A172 (cell line): ENCODE results near the gene XPO4. TPM values are rescaled to one million over a fixed set of nuclear protein-coding genes. Genes with fewer than 3 reads are reported as not detected.
"Not testable (repeated sequence)": the region's sequence is repeated elsewhere in the genome, so short reads cannot be mapped to it uniquely, and the experiment has no call there.

Experiments used
- DNase-seq: peaks from one replicate; pipeline ENCODE4 v3.0.0-alpha.2; 2015; ENCODE audit warnings: low spot score
- total RNA-seq: library from RNA; depleted of rRNA; stranded (reverse); fragments of >200 nt; shearing (Covaris generic); gene quantifications from 2 replicates; pipeline ENCODE4 v1.2.3, GENCODE V29; 2014; rRNA removed

The XPO4 gene
- total RNA-seq, result 19.3 and 25.0 TPM in 2 replicates

DNA sequence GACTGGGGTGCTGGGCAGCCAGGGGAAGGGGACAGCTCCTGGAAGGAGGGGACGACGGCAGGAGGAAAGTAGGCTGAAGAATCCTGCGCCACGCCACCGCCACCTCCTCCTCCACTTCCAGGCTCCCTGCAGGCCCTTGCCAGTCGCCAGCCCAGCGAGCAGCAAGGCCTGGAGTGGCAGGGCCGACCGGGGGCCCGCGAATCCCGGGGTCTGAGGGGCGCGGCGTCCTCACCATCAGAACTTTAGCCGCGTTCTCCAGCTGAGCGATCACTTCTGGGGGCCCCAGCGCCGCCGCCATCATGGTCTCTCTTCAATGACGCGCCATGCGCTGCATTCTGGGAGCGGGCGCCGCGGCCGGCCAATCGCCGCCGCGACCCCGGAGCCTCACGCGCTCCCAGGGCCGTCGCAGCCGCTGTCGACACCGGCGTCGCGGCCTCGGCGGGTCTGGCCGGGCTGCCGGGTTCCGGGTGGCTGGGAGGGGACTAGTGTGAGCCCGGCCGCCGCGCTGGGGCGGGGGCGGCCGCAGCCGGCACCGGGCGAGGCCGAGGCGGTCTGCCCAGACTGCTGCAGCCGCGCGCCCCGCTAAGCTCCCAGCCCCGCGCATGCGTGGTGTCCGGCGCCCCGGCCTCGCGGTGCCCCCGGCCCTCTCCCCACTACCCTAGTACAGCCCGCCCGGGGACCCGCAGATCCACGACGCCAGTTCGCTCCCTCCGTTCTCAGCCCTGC, at the start of gene XPO4:
XPO4 (minus strand) TSS at position 309 of the 726 bp plus-strand sequence; CDS start at position 301, 8 bp downstream.
- peak; percentile 39 for DNase-seq

DNA sequence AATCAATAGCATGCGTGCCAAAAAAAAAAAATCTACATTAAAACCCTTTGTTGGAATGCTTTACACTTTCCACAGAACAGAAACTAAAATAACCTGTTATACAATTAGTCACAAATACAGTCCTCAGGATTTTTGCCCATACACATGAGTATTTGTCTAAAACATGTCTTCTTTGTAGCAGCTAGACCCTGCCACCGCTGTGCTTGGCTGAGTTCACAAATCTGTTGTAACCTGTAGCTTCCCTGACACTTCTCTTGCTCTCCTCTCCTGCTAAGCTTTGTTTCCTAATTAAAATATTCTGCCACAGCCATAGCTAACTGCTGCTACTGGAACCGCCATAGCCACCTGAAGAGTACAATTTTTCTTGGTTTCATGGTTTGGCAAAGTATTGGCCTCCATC, 45.5 kb upstream of the XPO4 start:
- not testable (repeated sequence) for DNase-seq

DNA sequence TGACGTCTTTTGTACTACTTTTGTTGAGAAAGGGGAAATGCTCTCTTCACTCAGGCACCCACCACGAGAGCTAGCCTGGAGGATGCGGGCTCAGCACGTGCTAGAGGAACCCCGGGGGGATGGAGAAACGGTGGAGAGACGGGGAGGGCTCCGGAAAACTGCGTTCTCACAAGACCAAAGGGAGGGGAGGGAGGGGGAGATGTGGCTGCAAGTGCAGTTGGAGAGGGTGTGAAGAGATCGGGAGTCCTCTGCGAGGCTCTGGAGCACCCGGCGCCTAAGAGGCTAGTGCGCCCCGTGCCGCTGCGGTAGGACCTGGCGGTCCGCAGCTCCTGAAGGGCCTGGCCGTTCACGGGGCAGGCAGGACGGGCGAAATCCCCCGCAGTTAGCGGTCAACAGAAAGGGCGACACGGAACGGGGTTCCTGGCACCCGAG, 43.4 kb upstream of the XPO4 start:
- no peak for DNase-seq

DNA sequence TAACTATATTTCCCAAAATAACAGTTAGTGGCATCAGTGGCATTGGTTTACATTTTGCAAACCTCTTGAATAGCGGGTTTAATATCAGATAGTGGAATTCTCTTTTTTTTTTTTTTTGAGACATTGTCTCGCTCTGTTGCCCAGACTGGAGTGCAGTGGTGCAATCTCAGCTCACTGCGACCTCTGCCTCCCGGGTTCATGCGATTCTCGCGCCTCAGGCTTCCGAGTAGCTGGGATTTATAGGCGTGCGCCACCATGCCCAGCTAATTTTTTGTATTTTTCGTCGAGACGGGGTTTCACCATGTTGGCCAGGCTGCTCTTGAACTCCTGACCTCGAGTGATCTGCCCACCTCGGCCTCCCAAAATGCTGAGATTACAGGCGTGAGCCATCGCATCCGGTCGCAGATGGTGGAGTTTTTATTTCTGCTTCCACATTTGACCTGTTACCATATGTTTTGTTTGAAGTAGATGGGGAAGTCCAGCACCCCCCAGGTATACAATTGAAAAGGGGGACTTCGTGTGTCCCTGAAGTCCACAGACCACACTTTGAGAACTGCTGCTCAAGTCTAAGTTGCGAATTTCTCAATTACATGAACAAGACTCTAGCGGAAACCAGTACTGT, 40.5 kb upstream of the XPO4 start:
- no peak for DNase-seq

DNA sequence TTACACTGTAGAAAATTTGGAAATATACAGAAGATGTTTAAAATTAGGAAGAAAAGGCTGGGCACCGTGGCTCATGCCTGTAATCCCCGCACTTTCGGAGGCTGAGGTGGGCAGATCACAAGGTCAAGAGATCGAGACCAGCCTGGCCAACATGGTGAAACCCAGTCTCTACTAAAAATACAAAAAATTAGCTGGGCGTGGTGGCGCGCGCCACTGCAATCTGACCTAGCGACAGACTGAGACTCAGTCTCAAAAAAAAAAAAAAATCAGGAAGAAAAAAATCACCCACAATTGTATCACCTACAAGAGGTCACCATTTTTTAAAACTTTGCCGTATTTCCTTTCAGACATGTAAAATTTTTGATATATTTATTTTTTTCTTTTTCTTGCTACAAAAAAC, 38.0 kb upstream of the XPO4 start:
- not testable (repeated sequence) for DNase-seq

DNA sequence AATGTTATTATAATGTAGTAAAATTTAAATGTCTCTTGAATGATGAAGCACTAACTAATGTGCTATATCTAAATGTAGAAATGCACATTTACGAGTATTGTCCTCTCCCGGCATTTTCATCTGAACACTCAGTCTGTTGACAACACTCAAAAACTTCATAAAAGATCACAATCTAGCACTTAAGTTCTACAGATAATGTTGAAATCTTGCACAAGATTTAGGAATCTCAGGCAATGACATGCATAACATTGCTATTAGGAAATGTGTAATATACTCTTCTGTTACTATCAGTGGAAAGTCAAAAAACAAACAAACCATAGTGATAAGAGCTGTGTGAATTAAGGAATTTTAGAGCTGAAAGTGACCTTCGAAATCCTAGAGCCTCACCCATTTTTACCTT, 37.5 kb upstream of the XPO4 start:
- peak; percentile 4 for DNase-seq

DNA sequence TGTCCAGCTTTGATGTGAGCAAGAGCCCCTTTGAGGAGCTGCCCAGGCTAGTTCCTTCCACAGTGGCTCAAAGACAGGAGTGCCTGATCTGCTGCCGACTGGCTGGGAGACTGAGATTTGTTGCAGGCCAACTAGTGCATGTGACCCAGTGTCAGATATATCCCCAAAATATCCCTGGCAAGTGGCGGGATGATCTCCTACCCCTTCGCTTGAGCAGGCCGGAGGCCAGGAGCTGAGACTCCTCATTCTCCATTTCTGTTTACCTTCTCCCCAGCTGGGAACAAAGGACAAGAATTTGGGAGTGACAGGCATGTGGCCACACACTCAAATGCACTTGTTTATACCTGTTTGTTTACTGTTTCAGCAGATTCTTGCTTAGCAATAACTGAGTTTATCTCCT, 37.1 kb upstream of the XPO4 start:
- no peak for DNase-seq

DNA sequence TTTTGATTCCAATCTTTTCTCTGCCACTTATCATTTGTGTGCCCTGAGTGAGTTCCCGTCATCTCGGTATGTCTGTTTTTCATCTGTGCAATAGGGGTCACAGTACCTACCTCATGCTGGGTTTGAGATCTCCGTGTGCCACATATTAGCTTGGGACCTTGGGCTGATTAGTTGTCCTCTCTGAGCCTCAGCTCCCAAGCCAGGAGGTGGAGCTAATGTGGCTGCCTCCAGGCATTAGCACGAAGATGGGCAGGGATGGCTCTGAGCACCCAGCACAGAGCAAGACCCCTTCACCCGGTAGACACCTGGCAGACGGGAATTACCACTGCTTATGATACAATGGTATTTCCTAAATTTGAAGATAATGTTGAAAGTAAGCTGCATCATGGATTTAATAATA, 35.8 kb upstream of the XPO4 start:
- DNase-seq, result no peak

DNA sequence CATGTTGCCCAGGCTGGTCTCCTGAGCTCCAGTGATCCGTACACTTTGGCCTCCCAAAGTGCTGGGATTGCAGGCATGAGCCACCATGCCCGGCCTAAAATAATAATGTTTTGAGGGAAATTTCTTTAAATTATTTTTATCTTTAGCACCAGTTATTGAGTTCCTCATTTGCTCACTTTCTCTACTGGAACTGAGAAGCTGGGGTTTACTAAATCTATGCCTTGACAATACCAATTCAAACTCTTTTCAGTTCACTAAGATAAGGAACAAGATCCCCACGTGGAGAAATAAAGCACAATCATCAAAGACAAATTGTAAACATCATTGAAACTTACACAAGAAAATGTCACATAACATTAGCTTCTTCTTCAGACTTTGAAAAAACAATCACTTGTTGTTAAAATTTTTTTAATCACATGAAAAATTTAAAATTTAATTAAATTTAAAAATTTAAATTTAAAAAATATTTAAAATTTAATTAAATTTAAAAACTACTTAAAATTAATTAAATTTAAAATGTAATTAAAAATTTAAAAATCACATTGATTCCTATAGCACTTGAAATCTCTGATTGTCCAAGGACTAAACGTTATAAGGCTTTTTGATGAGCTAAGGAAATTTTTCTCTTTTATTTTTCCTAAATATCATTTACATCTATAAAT, 25.2 kb upstream of the XPO4 start:
- no peak for DNase-seq

DNA sequence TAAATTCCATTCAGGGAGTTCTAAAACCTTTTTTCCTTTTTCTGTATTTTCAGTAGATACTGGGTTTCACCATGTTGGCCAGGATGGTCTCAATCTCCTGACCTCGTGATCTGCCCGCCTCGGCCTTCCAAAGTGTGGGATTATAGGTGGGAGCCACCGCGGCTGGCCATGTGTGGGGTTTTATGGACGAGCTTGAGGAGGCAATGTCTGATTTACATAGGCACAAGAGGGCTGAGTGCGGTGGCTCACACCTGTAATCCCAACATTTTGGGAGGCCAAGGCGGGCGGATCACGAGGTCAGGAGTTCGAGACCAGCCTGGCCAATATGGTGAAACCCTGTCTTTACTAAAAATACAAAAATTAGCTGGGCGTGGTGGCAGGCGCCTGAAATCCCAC, 22.8 kb upstream of the XPO4 start:
- DNase-seq, result not testable (repeated sequence)

DNA sequence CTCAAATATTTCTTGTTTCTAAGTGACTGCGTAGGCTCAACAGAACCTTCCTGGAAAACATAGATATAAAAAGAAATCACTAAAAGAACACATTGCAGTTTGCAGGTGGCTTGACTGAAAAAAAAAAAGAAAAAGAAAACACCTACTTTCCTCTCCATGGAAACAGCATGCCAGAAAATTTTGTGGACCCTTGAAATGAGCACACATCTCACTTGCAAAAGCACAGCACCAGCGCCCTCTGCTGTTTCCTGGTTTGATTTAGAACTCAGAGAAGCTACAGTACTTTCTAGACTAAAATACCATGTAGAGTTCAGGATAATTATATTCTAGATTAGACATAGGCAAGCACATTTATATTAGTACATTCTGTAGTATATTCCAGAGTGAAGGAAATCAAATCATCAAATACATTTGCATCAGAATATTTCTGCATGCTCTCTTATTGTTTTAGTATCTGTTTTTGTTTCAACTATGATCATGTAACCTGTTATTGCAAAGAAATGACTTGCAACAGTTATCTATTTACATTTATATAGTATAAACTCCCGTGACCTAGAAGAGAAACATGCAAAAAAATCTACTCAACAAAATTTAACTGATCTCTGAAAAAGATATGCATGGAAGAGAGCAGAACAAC, 22.3 kb upstream of the XPO4 start:
- peak; percentile 53 for DNase-seq

DNA sequence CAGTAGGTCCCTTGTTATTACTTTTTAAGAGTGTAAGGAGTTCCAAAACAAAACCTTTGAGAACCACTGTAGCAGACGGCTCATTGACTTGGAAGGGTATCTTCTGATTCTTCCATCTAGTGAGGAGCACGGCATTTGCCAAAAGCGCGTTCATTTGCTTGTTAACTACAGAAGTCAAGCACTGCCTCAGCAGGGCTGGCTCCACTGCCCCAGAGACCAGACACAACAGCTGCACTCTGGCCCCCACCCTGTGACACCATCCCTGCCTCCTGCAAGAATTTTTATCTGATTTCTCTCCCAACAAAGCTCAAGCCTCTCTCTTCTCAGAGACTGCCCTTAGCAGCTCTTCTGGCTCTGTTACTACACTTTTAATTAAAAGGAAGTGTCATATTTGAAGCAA, 20.7 kb upstream of the XPO4 start:
- no peak for DNase-seq

DNA sequence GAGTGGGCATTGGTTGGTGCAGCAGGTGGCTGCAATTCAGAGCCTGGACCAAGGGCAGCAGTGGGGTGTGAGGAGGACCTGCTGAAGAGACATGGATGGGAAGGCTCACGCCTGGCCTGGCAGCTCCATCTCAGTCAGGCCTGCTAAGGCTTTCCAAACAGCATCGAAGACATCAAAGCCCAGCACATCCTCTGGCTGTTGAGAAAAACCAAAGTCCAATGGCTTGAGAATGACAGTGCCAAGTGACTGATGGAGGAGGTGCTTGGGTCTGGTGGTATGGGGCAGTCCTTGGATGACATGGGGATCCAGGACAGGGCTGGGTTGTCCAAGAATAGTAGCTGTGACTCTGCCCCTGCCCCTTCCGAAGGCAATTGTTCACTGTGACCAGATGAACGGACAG, 19.0 kb upstream of the XPO4 start:
- no peak for DNase-seq

DNA sequence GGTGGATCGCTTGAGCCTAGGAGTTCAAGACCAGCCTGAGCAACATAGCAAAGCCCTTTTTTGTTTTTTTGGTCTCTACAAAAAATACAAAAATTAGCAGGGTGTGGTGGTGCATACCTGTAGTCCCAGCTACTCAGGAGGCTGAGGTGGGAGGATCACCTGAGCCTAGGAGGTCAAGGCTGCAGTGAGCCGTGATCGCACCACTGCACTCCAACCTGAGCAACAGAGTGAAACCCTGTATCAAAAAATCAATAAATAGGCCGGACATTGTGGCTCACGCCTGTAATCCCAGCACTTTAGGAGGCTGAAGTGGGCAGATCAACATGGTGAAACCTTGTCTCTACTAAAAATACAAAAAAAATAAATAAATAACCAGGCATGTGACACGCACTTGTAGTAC, 13.1 kb upstream of the XPO4 start:
- not testable (repeated sequence) for DNase-seq

DNA sequence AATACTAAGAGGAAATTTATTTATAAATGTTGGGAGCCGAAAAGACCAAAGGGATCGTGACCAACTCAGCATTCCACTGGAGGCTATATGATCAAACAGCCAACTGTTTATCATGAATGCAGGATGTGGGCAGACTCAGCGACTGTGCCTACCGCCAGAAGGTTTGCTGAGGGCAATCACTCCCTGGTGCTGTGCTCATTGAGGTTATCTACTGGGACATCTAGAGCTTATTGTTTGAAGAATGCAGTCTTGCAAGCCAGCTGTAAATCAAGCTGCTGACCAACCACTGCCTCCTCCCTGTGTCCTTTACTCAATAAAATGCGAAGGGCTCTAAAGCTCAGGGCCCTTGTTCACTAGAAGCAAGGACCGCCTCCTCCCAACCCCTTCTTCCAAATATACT, 8.5 kb upstream of the XPO4 start:
- peak; percentile 79 for DNase-seq

DNA sequence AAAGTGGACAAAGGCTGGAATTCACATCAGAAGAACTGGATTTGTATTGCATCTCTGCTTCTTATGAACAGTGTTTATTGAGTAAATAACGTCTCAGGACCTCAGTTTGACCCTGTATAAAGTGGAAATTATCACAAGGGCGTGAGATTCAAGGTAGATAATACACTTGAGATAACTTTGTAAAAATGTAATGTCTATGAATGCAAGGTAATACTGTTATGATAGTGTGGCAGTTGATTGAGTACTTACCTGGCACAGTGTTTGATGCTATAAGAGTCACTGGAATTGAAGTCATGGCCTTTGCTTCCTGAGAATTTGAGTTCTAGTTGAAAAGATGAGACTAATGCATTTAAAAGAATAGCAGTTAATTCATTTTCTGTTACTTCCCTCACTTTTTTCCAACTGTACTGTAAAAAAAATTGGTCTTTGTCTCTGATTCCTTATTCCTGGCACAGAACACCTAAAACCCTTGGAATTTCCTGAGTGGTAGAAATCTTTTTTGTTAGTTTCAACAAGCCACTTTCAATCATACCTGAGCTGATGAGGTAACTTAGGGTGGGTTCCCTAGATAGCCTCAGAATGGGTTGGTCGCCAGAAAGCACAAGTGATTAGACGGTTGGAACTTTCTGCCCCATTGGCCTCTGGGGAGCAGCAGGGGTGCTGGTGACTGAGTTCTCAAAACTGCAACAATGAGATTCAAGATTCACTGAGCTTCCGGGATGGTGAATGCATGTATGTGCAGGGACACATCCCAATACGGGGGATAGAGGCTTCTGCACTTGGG, 6.4 kb upstream of the XPO4 start:
- no peak for DNase-seq

DNA sequence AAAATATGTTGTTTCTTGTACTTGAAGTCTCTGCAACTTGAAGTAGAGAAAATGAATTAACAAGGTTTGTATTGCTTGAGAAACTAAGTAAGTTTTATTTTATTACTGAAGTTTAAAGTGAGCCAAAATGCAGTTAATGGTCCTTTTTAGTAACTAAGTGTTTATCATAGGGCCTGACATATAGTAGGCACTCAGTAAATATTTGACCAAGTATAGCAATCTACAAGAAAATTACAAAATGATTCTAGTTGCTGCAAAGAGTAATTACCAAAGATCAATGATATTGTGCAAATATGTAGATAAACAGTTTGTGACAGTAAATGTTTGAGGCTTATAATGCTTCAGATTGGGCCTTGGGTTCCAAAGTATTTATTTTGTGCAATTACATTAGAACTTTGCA, 2.4 kb upstream of the XPO4 start:
- DNase-seq, result no peak

DNA sequence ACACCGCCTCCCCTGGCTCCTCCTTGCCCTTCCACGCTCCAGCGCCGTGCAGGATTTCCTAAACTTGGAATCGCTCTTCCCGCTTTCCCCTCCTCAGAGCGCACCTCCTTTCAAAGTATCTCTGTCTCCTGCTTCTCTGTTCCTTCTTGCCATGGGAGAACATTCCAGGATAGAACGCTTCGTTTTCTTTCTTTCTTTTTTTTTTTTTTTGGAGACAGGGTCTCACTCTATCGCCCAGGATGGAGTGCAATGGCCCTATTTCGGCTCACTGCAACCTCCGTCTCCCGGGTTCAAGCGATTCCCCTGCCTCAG, 574 bp upstream of the XPO4 start:
- no peak for DNase-seq

DNA sequence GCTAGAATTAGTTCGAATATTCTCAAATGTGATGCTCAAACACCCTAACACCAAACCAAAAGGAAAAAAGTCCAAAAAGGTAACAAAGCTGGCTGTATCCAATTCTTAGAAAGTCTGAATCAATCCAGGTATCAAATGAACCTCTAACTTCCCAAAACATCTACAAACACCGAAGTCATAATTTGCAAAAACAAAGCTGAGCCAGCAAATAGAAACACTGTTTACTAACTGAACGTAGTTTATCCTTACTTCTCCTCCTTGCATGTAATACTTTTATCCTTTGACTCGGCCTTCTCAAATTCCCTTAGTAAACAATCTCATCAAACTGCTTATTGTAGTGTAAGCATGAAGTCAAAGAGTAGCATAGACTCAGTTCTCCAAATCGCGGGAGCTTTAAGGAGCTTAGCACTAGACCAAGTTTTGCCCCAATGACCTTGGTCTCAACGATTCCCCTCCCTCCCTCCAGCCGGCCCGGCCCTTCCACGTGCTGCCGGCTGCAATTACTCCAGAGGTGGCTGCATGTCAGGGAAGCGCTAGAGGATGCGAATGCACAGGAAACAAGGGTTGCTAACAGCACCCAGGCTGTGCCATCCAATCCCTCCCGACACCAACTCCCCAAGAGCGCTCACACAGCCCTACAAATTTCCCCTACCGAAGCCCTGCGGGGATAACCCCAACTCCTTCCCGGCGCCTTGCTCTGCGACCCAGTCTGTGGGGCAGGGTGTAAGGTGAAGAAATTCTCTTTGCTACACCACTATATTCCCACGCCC, 693 bp downstream of the XPO4 start:
- peak; percentile 35 for DNase-seq

DNA sequence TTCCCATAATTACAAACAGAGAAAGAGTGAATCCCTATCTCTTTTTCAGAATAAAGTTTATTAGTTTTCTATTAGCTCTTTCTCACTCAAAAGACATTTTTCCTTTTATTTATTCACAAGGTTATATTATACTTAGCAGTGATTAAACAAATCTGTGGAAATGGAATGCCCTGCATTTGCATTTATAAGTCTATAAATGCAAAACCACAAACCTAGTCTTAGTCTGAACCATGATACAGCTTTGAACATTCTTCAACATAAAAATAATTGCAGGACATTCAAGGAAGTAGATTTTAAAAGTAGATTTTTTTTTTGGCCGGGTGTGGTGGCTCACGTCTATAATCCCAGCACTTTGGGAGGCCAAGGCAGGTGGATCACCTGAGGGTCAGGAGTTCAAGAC, 8.3 kb downstream of the XPO4 start:
- no peak for DNase-seq

DNA sequence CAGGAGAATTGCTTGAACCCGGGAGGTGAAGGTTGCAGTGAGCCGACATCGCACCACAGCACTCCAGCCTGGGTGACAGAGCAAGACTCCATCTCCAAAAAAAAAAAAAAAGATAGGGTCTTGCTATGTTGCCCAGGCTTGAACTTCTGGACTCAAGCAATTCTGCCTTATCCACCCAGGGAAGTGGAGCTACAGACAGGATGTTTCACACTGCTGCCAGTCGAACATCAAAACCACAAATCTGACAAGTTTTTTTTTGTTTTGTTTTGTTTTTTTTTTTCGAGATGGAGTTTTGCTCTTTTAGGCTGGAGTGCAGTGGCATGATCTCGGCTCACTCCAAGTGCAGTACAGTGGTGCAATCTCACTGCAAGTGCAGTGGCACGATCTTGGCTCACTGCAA, 10.8 kb downstream of the XPO4 start:
- DNase-seq, result no peak
